Activated effector memory CD4-positive, alpha-beta T cell treated with anti-CD3 and anti-CD28 coated beads, Interleukin-2, amount 50 U/mL, for 16 hours (primary cell): ENCODE results near the gene PCGF1.

Source experiments
- DNase-seq: peaks from one replicate; pipeline ENCODE4 v3.0.0-alpha.2; 2020

The PCGF1 gene

DNA sequence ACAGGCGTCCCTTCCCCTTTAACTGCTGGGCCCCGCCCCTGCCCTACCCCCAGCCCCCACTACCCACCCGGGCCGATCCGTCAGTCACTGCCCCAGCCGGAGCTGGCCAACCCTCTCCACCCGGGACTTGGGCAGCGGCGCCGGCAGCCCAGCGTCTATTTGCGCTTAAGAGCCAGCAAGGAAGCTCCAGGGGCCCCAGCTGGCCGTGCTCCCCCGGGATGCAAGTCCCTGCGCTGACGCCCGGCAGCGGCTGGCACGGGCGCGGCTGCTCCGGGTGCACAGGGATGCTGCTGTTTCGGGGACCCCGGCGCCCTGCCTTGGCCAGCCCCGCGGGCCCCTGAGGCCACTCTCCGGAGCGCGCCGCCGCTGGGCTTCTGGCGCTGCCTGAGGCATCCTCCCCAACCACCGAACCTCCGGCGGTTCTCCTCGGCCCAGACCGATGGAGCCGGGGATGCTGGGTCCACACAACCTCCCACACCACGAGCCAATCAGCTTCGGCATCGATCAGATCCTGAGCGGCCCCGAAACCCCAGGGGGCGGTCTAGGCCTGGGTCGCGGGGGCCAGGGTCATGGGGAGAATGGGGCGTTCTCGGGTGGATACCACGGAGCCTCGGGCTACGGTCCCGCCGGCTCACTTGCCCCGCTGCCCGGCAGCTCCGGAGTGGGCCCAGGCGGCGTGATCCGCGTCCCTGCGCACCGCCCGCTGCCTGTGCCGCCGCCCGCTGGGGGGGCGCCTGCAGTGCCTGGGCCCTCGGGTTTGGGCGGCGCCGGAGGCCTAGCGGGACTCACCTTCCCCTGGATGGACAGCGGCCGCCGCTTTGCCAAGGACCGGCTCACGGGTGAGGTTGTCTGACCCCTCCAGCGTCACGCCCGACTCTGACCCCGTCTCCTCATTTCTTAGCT lies 7.1 kb upstream of the PCGF1 start, which contains the start of gene TLX2:
TSS of gene TLX2 (plus strand) at position 83 of the 903 bp plus-strand sequence. CDS start at position 440, 357 bp downstream.
- DNase-seq, result peak; percentile 63

DNA sequence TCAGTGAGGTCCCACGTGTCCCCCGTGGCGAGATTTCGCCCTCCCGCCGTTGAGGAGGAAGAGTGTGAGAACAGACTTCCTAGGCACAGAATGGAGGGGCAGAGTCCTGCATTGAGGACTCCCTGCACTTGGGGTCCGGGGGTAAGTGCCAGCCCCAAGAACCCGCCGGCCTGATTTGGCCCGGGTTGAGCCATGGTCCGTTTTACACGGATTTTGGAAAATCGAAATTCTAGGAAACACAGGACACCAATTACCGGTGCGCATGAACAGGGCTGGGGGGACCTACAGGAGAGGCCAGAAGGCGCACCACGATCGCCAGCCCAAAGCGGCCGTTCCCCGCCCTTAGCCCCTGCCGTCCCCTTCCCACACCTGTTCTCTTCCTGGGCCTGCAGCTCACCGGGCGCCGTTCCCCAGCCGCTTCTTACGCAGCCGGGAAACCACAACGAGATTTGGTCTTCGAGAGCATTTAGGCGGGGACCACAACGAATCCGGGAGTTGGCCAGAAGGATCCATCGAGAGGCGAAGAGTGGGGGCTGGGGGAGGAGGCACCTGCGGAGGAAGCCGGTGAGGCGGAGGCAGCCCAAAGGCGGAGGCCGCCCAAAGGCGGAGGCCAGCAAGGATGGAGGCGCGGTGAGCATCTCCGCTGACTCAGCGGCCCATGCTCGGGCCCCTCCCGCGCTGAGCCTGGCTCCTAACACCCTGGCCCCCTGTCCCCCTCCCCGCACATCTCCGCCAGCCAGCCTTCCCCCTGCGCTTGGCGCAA lies 6.3 kb upstream of the PCGF1 start:
- peak; percentile 73 for DNase-seq

DNA sequence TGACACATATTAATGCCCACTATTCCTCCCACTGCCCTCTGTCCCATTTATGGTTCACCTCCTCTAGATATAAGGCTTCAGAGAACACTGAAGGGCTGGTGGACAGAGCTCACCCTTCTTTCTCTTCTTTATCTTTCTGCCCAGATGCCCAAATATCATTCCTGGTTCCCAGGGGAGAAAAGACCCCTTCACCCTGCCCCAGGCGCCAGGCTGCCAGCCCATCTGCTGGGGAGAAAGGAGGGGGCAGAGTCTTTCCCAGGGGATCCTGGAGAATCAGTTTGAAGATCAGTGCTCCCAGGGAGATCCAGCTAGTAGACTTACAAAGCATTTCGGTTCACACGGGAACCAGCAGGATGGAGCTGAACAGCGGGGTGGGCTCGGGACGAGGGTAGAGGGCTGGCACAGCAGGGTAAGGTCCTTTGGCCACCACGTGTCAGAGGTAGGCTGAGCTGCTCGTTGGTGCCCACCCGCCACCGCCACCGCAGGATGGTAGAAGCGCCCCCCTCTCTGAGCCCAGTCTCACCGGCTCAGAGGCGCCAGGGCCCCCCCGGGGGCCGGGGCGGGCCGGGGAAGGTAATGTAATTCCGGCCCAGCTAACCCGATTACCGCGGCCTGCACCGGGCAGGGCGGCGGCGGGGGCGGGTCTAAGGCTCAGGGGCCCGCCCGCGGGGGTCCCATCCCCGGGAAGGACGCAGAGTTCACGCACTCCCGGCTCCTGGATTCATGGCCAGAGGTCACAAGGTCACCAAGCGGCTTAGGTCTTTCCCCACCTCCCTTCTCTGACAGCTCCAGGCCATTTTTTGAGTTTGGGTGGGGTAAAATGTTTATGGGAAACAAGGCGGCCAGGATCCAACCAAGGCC lies 5.5 kb upstream of the PCGF1 start:
- no peak for DNase-seq

DNA sequence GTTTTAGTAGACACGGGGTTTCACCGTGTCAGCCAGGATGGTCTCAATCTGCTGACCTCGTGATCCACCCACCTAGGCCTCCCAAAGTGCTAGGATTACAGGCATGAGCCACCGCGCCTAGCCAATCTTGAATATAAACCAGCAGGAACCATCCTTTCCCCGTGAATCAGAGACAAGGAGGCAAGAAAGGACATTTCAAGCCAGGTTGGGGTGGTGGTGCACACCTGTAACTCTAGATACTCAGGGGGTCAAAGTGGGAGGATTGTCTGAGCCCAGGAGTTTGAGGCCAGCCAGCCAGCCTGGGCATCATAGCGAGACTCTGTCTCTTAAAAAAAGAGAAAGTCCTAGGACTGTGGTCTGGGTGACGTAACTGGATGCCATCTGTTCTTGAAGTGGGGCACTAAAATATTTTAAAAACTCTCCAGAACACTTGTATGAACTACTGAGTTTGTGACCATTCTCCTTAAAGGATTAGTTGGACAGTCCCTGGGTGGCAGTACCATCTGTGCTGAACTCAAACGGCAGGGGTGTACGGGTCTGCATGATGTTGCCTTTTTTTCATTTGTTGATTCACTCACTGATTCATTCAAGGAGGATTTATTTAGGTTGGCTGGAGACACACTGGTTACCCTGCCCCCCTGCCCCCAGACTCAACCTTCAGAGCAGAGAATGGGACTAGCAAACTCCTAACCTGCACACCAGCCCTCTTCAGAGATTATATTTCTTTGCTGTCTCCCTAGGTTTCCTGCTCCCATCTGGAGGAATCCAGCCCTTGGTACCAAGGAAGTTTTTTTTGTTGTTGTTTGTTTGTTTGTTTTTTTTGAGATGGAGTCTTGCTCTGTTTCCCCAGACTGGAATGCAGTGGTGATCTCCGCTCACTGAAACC lies 3.9 kb upstream of the PCGF1 start:
- DNase-seq, result peak; percentile 25

DNA sequence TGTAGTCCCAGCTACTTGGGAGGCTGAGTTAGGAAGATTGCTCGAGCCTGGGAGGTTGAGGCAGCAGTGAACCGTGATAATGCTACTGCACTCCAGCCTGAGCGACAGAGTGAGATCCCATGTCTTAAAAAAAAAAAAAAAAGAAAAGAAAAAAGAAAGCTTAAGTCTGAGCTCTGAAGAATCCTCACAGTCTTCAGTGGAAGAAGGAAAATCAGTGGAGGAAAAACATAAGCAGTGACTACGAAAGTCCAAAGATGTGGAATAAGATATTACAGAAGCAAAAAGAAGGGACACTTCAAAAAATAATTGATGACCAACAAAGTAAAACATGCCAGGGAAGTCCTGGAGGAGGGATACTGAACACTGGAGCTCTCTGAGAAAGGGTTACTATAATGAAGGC lies 2.8 kb upstream of the PCGF1 start:
- DNase-seq, result no peak

DNA sequence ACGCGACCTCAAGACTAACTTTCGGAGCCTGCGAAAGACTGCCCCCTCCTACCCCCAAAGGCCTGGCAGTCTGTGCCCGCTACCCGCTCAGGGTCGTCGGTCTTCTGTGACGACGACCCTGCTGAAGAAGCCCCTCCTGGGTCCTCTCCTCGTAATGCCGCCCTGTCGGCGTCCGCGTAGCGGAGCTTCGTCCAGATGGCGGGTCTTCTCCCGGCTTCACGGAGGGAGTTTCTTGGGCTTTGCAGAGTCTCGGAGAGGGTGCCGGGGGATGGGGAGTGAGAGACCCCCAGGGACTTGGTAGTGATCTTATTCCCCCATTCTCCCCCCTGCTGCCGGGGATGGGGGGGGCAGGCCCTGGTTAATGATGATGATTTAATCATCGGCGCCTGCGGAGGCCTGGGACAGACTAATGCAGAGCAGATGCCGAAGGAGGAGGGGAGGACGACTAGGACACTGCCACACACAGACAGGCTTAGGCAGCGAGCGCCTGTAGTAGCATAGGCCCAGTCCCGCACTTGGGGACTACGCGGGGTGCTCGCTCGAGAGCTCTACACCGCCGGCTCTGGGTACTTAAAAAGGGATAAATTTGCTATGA lies 528 bp upstream of the PCGF1 start:
- DNase-seq, result no peak

DNA sequence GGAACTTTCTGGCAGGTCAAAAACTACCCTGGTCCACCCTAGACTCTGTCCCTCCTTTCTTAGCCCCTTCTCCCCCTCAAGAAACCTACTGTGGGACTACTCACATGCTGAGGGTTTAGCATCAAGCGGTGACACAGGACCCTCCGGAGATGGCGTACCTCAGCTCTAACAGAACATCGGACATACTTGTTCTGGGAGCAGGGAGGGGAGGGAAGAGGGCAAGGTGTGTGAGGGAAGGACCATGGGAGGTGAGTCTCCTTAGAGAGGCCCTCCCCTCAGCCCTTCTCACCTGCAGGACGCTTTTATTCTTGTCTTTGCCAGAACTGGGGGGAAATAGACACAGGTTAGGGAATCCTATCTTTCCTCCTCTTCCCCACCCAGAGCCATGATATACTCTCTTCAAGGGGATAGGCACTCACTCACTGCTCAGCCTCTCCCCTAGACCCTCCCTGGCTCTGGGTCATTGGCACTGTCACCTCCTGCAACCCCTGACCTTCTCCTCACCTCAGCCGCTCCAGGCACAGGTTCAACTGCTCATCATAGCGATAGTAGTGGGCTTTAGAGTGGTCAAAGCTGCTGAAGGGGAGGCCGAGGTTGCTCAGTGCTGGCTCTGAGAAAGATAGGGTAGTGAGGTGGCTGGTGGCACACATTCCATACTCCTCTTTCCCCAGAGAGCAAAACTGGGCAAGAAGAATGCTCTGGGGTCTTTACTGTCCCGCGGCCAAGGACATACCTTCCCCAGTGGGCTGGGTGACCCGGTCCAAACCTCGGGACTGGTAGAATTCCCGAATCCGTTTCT lies 1.8 kb downstream of the PCGF1 start:
- DNase-seq, result no peak

DNA sequence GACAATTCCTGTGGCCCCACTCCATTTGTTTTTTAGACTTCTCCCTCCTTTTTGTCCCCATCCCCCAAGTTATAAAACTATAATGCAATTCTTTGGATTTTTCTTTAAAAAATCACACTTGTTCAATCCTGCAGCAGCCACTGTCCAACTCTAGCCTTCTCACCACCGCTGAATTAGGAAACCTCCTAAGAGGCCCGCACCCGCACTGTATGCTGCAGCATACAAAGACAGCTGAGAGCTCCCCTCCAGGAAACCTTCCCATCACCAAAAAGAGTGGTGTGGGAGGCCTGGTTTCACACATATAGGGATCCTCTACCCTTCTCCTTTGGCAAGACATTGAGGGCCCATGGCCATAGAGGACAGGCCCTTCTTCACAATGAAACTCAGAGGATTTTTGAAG lies 2.9 kb downstream of the PCGF1 start:
- no peak for DNase-seq

DNA sequence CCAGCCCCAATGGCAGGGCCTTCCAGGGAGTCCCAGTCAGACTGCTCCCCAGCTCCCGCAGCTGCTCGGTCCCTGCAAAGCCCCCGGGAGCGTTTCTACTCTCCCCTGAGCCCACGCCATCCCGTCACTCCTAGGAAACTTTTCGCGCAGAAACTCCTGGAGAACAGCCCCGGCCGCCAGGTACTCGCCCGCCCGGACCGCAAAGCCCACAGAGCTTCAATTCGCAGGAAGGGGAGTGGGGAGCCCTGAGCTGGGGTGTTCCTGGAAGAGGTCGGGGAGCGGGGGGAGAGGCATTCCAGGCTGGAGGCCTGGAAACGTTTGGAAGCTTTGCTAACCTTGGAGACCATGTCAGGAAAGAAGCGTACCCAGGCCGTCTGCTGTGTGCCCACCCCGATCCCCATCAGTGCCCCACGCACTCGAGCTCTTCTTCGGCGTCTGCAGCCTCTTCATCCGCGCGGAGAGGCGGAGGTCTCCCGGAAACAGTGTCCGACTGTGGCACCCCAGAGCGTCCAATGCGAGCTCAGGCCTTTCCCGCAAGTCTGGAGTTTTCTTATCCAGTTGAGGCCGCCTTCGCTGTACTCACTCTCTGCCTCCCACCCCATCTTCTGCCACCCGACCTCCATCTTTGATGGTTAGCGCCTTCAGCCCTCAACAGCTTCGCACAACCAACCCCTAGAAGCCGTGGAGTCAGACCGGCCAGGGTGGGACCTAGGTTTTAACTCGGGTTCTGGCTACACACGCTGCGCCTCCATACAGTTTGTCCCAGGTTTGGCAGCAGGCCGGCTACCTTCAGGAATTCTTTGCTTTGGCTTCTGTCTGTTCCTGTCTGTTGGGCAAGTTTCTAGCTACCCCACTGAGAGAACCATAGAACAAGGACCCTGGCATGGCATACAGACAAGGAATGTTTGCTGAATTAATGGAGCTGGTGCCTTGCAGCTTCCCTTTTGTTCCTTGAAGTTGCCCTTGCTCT lies 3.7 kb downstream of the PCGF1 start:
- DNase-seq, result no peak

DNA sequence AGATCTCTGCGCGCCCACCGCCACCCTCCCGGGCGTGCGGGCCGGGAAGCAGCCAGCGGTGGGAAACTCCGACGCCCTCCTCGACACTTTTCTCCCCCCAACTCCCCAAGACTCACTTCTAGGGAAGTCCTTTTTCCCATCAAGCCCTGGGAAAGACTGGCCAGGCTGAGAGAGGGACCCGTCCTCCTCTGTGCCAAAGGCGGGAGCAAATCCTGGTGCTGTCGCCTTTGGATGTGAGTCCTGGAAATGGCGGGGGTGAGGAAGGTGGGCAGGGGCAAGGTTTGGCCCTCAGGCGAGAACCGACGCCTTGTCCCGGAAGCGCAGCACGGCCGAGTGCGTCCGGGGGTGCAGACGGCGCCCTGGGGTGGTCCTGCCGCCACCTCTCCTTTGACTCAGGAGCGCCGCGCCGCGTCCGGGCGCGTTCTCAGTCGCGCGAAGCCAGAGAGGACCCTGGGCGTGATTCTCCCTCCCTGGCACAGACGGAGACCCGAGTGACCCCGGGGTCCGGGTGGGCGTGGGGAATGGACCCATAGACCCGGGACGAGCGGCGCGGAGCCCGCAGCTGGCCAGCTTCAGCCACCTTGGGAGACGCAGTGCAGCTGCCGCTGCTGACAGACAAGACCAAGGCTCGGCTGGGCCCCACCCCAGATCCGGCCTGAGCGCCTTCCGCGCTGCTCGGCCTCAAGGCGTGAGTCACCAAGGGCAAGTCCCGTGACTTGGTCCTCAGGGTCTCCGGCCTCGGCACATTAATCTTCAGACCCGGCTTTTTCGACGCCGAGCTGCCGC lies 4.6 kb downstream of the PCGF1 start:
- peak; percentile 82 for DNase-seq

DNA sequence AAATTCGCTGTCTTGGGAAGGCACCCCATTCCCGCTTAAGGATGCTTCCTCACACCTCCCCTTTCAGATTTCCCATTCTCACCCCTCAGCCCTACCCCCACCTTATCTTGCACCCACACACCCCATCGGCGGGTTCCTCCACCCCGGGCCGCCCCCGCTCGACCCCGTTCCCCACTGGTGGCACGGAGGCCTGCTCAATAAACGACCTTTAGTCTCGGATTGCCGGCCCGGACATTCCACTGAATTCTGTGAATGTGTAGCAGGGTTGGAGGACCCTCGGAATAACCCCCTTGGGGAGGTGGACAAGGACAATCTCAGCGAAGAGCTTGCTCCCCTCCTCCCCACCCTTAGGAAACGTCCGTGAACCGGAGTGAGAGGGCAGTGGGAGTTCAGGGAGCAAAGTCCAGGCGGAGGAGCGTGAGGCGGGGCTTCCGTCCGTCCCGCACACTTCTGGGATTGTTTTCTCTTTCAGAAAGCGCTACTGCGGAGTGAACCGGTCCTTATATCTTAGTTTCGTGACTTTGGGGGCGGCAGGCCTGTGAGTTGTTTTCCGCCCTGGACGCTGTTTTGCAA lies 5.3 kb downstream of the PCGF1 start:
- DNase-seq, result no peak

DNA sequence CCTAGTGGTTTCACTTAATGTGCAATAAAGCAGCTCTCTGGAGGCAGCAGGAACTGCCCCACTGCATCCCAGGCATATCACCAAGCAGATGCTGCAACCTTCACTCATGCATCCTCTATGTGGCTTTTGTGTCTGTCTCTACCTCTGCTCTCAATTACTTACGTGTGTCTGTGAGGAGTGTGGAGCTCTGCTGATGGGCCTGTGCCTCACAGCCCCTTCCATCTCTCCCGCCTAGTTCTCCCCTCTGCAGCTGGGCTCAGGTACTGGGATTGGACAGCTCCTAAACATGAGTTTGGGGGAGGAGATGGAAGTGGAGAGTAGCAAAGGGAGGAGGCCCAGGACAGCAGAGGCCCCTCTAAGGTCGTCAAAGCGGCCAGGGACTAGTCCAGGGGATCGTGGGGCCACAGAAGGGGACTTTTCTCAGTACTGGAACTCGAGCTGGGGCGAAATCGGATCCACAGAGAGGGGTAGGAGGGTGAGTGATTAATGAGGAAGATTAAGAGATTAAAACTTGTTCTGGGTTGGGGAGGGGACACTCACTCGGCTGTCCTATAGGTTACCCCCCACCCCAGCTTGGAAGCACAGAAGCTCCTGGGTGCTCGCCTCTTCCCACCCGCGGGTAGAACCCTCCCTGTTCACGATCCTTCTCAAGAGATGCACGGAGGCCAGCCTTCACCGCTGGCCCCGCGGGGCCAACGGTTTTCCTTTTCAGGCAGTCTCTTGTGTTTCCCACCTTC lies 6.0 kb downstream of the PCGF1 start:
- DNase-seq, result no peak

DNA sequence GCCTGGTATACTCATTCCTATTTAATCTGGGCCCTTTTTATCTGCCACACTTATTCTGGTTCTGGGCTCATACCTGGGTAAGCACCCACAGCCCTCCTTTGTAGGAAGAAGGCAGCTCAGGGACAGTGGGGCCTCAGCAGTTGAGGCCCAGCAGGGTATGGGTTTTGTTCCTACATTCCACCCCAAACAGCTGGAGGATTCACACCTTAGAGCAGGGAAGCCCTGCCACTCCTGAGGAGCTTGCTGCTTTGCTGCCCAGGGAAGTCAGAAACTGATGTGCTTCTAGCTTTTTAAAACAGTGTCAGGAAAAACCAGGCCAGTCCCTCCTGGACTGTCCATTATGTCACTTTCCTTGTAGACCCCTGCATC lies 6.9 kb downstream of the PCGF1 start:
- no peak for DNase-seq

DNA sequence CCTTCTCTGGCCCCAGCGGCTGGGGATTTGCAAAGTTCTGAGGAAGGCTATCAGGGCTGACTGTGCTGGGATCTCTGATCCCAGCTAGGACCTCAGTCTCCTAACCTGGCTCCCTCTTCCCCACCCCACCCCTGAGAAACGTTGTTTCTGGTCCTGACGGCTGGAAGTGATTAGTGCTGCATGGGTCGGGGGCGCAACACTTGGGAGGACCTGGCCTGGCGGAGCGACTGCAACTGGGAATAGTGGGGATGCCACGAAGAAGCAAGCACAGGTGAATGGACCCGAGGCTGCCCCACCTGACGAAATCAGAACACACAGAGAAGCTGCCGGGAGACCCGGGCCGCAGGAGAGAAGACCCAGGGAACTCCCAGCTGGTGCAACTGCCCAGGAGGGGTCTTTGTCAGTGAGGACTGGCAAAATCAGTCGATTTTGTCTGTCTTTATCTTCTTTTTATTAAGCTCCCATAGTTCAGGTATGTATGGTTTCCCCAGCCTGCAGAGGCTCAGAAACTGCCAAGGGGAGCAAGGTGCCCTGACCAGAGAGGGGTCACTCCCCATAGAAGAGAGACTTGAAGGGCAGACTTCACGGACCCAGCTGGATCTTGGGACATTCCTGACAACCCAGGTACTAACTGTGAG lies 7.4 kb downstream of the PCGF1 start:
- no peak for DNase-seq

DNA sequence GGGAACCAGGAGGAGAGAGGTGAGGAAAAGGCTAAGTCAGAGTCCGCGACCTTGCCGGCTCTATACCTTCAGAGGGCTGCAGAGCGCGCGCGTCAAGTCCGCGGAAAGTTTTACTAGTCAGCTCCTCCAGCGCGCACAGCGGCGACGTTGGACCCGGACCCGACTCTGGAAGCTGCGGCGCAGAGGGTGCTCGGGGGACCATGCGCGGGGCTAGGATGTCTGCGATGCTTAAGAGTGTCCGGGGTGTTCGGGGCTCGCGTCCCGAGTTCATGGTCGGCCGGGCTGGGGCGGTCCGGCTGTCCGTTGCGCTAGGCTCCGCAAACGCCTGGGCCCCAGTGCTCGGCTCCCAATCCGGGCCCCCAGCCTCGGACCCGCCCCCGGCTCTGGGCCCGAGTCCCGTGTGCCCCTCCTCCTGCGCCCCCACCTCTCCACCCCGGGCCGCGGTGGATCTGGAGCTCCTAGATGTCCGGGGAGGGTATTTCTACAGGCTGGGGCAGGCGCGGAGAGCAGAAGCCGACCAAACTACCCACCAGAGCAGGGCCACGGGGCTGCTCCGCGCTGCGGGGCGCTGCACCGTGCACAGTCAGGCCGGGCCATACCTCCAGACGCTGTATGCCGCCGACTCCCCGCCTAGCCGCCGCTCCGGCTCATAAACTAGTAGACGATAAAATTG lies 8.1 kb downstream of the PCGF1 start, which contains the start of gene LBX2:
TSS of gene LBX2 (minus strand) at position 337 of the 673 bp plus-strand sequence. CDS start at position 271, 66 bp downstream.
- peak; percentile 72 for DNase-seq
